HFF-Myc (cell line): ENCODE results near the gene PPP1R16B.
A peak's percentile ranks its signal among the peaks of the same experiment; 100 is the strongest.

ENCODE experiments used
- DNase-seq: peaks from one replicate; pipeline ENCODE4 v3.0.0-alpha.2; 2011; ENCODE audit warnings: low read depth; ENCODE audit errors: extremely low read depth
- H3K4me3 ChIP-seq: replicated peaks from 2 replicates; pipeline ENCODE4 v1.5.1; 2011; ENCODE audit warnings: low read depth, mild to moderate bottlenecking, control low read depth, low read length
- TF ChIP-seq, protein P1 (sequence below): IDR thresholded peaks from 2 replicates; pipeline ENCODE4 v1.5.1; 2012; ENCODE audit warnings: mild to moderate bottlenecking, low read depth, low read length, control low read depth; ENCODE audit errors: missing control alignments

PPP1R16B gene

DNA sequence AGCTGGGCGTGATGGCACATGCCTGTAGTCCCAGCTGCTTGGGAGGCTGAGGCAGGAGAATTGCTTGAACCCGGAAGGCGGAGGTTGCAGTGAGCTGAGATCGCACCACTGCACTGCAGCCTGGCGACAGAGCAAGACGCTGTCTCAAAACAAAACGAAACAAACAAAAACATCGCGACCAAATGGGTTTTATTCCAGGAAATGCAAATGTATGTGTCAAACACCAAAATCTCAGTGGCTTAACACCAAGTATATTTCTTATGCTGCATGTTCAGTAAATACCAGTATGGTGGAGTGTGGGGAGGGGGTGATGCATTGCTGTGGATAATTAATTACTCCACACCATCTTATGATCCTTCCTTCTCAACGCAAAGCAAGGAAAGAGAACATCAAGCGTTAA is 29.1 kb upstream of the PPP1R16B start:
- no peak overlapping the region for H3K4me3 ChIP-seq
- TF ChIP-seq, protein P1, sequence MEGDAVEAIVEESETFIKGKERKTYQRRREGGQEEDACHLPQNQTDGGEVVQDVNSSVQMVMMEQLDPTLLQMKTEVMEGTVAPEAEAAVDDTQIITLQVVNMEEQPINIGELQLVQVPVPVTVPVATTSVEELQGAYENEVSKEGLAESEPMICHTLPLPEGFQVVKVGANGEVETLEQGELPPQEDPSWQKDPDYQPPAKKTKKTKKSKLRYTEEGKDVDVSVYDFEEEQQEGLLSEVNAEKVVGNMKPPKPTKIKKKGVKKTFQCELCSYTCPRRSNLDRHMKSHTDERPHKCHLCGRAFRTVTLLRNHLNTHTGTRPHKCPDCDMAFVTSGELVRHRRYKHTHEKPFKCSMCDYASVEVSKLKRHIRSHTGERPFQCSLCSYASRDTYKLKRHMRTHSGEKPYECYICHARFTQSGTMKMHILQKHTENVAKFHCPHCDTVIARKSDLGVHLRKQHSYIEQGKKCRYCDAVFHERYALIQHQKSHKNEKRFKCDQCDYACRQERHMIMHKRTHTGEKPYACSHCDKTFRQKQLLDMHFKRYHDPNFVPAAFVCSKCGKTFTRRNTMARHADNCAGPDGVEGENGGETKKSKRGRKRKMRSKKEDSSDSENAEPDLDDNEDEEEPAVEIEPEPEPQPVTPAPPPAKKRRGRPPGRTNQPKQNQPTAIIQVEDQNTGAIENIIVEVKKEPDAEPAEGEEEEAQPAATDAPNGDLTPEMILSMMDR = no peak
- DNase-seq = no peak

DNA sequence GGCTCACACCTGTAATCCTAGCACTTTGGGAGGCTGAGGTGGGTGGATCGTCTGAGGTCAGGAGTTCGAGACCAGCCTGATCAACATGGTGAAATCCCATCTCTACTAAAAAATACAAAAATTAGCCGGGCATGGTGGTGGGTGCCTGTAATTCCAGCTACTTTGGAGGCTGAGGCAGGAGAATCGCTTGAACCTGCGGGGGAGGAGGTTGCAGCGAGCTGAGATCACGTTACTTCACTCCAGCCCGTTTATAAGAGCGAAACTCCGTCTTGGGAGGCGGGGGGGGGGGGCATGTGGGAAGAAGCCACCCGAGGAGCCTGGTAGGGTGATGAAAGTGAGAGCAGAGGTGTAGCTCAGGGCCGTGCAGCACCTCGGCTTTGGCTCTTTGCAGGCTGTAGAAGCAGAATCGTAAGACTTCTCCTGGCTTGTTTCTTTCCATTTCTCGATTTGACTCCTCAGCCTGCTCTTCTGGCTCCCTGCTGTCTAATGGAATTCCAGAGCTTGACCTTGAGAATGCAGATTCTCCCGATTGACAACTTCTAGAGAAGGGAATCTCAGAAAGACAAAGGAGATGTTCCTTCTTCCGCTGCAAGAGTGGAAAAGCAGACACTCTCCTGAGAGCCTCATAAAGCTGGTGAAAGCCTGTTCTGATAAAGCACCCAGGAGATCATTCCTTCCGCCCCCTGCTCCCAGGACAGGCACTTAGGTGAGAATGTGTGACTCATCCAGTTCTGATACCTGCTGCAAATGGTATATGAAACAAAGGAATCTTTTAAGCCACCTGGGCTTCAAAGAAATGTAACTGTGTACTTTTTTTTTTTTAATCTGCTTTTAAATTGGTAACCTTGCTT is 26.0 kb upstream of the PPP1R16B start:
- DNase-seq = no peak
- no peak overlapping the region for H3K4me3 ChIP-seq
- TF ChIP-seq, protein P1 = no peak

DNA sequence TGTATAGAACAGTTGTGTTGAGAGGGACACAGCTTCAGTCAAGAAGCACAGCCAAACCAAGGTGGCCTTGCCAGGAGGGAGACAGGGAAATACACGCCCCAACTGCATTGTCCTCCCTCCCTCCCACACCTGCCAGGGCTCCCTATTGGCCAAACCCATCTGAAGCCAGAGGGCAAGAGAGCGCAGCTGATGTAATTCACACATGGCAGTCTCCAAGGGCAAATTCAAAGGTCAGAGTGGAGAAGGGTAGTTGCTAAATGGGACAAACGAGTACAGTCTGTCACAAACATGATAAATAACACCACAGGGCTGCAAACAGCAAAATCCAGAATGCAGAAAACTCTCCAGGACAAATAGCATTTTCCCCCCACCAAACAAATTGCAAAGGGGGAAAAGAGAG is 23.2 kb upstream of the PPP1R16B start:
- no peak for DNase-seq
- TF ChIP-seq, protein P1 = no peak
- H3K4me3 ChIP-seq = no peak overlapping the region

DNA sequence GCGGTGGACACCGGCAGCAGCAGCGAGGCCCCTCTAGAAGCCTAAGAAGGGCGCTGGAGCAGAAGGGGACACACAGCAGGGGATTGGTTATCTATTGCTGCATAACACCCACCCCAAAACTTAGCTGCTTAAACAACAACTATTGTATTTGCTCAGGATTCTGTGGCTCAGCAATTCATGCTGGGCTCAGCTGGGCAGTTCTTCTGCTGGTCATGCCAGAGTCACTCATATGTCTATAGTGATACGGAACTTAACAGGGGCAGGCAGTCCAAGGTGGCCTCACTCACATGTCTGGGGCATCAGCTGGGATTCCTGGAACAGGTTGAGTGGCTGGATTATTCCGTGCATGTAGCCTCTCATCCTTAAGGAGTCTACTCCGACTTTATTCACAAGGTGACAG is 17.6 kb upstream of the PPP1R16B start:
- TF ChIP-seq, protein P1 = no peak
- DNase-seq = no peak
- H3K4me3 ChIP-seq = no peak overlapping the region

DNA sequence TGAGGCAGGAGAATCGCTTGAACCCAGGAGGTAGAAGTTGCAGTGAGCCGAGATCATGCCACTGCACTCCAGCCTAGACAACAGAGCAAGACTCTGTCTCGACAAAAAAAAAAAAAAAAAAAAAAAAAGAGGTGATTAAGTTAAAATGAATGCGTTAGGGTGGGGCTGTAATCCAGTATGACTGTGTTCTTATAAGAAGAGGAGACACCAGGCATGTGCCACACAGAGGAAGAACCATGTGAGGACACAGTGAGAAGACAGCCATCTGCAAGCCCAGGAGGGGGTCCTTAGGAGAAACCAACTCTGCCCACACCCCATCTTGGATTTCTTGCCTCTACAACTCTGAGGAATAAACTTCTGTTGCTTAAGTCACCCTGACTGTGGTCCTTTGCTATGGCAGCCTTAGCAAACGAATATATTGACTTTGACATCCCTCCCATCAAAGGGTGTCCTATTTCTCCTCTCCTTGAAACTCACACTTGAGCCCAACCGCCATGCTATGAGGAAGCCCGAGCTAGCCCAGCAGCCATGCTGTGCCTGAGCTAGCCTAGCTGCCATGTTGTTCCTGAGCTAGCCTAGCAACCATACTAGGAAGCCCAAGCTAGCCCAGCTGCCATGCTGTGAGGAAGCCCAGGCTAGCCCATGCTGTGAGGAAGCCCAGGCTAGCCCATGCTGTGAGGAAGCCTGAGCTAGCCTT is 15.8 kb upstream of the PPP1R16B start:
- TF ChIP-seq, protein P1 = no peak
- DNase-seq = no peak

DNA sequence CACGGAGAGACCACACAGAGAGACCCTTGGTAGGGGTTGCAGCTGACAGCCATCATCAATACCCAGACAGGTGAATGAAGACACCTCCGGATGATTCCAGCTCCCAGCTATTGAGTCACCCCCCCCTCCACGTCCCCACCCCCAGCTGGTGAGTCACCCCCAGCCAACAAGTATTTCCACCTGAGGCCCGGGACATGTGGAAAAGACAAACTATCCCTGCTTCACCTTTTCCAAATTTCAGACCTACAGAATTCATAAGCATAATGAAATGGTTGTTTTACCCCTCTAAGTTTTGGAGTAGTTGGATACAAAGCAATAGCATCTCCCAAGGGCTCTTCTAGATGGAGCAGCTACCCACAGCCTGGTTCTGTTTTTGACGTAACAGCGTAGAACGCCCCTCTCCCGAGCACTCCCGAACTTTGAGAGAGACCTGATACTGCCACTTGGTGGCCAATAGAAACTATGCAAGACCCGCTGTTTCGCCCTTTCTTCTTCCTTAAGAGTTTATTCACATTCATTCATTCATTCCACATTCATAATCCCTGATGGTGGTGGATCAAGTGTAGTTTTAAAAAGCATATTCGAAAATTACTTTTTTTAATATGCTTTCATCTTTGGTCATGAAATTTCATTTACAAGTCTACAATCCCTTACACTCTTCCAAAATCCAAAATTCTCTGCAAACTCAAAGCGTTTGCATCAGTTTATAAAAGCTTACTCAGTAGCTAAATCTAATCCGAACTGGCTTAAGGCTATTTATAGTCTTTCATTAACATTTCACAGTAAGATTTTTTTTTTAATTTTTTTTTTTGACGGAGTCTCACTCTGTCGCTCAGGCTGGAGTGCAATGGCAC is 15.1 kb upstream of the PPP1R16B start:
- peak; percentile 14 for DNase-seq
- TF ChIP-seq, protein P1 = peak; percentile 64
- no peak overlapping the region for H3K4me3 ChIP-seq

More for the DNA sequence above, 15.8 kb upstream of the PPP1R16B start:
- H3K4me3 ChIP-seq = no peak overlapping the region
